ENCODE results near the gene LMCD1. TPM values are rescaled to one million over a fixed set of nuclear protein-coding genes. Genes with fewer than 3 reads are reported as not detected.

LMCD1 gene
- total and polyA plus RNA-seq, 2 donors (not counting 1 experiment from before 2014, with no cell fraction given) = 1.4 to 4.9 TPM

DNA sequence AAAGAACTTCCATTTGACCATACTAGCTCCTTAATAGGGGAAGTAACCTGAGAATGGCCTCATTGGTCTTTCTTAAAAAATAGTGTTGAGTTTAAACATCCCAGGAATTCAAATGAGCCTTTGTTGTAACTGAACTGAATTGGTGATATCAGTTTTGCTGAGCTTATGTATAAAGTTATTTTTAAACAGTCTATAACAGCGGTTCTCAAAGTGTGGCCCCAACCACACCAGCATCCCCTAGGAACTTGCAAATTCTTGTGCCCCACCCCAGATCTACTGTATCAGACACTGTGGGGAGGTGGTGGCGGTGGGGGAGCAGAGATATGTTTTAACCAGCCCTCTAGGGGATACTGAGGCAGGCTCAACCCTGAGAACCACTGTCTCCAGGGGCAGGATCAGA, 57.0 kb downstream of the LMCD1 start:
- Mint-ChIP-seq H3K27me3 (no peaks in the 10 kb centered on the region), H3K4me3 (no peak overlapping the region), H3K27ac (no peak overlapping the region), H3K9me3 (ENCODE audit: insufficient read depth) (no peaks in the 10 kb centered on the region), H3K4me1 (no peaks in the 10 kb centered on the region)
- Histone ChIP-seq H3K4me3 (ENCODE audit: control extremely low read depth in 1 of 5, extremely low read depth in 1 of 5, insufficient read depth in 1 of 5, low read depth in 2 of 5, low read length in 4 of 5) (no peak overlapping the region), H3K9me3 (ENCODE audit: control extremely low read depth in 1 of 3, control insufficient read depth in 2 of 3, insufficient read depth in 1 of 3, low read length in 2 of 3) (peaks cover 0 to 2% (median 0%) of the 10 kb centered on the region in 3 donors), H4K20me1 (ENCODE audit: control insufficient read depth, insufficient read depth, low read length, poor library complexity, severe bottlenecking) (no peaks in the 10 kb centered on the region), H3K27ac (ENCODE audit: low read length in 2 of 2) (no peak overlapping the region), H3K27me3 (replicated peaks in 1 of 4; ENCODE audit: control extremely low read depth in 1 of 4, control insufficient read depth in 3 of 4, insufficient read depth in 4 of 4, low read length in 3 of 4) (no peaks in the 10 kb centered on the region), H3K79me2 (ENCODE audit: control insufficient read depth, insufficient read depth, low read length) (no peaks in the 10 kb centered on the region), H3K4me2 (replicated peaks; ENCODE audit: low read depth, low read length, poor library complexity, severe bottlenecking) (no peak overlapping the region), H2AFZ (ENCODE audit: insufficient read depth, low read depth, low read length, poor library complexity, severe bottlenecking) (no peak overlapping the region), H3K9ac (ENCODE audit: low read length) (no peak overlapping the region), H3K4me1 (ENCODE audit: control insufficient read depth in 2 of 2, insufficient read depth in 2 of 2, low read length in 2 of 2) (no peaks in the 10 kb centered on the region), H3K36me3 (replicated peaks in 1 of 2; ENCODE audit: control extremely low read depth in 1 of 2, control insufficient read depth in 1 of 2, extremely low read depth in 1 of 2, insufficient read depth in 2 of 2, low read length in 1 of 2) (no peaks in the 10 kb centered on the region)
- 33% methylated on average over 1 of the region's 2 CpGs for WGBS (ENCODE audit: insufficient coverage)
- DNase-seq = no peak
- CTCF ChIA-PET = no interaction called here
- no peak for TF ChIP-seq EZH2 (IDR thresholded peaks at IDR 0.05; ENCODE audit: borderline replicate concordance, insufficient read depth, low read depth, low read length, poor library complexity, severe bottlenecking)
- TF ChIP-seq, protein P1, sequence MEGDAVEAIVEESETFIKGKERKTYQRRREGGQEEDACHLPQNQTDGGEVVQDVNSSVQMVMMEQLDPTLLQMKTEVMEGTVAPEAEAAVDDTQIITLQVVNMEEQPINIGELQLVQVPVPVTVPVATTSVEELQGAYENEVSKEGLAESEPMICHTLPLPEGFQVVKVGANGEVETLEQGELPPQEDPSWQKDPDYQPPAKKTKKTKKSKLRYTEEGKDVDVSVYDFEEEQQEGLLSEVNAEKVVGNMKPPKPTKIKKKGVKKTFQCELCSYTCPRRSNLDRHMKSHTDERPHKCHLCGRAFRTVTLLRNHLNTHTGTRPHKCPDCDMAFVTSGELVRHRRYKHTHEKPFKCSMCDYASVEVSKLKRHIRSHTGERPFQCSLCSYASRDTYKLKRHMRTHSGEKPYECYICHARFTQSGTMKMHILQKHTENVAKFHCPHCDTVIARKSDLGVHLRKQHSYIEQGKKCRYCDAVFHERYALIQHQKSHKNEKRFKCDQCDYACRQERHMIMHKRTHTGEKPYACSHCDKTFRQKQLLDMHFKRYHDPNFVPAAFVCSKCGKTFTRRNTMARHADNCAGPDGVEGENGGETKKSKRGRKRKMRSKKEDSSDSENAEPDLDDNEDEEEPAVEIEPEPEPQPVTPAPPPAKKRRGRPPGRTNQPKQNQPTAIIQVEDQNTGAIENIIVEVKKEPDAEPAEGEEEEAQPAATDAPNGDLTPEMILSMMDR (IDR thresholded peaks at IDR 0.05) = no peak
- POLR2A ChIA-PET = no interaction called here
- intact Hi-C loops (cut with micrococcal nuclease) = no loop called here
- no peak for ATAC-seq (ENCODE audit: low read depth)

DNA sequence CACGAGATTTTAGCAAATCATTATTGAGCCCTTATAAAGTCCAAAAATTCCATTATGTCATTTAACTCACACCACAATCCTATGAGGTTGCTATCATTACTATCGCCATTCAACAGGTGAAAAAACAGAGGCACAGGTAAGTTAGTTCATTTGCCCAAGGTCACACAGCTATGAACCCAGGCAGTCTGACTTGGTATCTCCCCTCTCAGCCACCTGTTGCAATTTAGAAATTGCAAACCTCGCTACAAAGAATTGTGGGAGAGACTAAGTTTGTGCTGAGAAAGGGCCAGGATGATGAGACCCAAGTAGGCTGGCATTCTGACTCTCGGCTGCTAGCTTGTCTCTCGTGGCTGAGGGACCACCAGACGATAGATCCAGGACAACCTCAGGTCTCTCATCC, 57.7 kb downstream of the LMCD1 start:
- H3K4me1 ChIP-seq (ENCODE audit: control insufficient read depth in 2 of 2, insufficient read depth in 2 of 2, low read length in 2 of 2) = no peaks in the 10 kb centered on the region
- no peak overlapping the region for H3K27ac Mint-ChIP-seq
- DNase-seq (no peak), ATAC-seq (ENCODE audit: low read depth) (no peak)
- H2AFZ ChIP-seq (ENCODE audit: insufficient read depth, low read depth, low read length, poor library complexity, severe bottlenecking) = no peak overlapping the region
- no peaks in the 10 kb centered on the region for H3K36me3 ChIP-seq (replicated peaks in 1 of 2; ENCODE audit: control extremely low read depth in 1 of 2, control insufficient read depth in 1 of 2, extremely low read depth in 1 of 2, insufficient read depth in 2 of 2, low read length in 1 of 2)
- H3K27me3 ChIP-seq (replicated peaks in 1 of 4; ENCODE audit: control extremely low read depth in 1 of 4, control insufficient read depth in 3 of 4, insufficient read depth in 4 of 4, low read length in 3 of 4) = no peaks in the 10 kb centered on the region
- no peaks in the 10 kb centered on the region for H3K79me2 ChIP-seq (ENCODE audit: control insufficient read depth, insufficient read depth, low read length)
- H3K9me3 ChIP-seq (ENCODE audit: control extremely low read depth in 1 of 3, control insufficient read depth in 2 of 3, insufficient read depth in 1 of 3, low read length in 2 of 3) = peaks cover 0 to 2% (median 0%) of the 10 kb centered on the region in 3 donors
- H4K20me1 ChIP-seq (ENCODE audit: control insufficient read depth, insufficient read depth, low read length, poor library complexity, severe bottlenecking) = no peaks in the 10 kb centered on the region
- no peak overlapping the region for H3K4me3 Mint-ChIP-seq
- no peaks in the 10 kb centered on the region for H3K9me3 Mint-ChIP-seq (ENCODE audit: insufficient read depth)
- WGBS (ENCODE audit: insufficient coverage) = 94% methylated on average over 6 of the region's 6 CpGs
- no peak overlapping the region for H3K4me3 ChIP-seq (ENCODE audit: control extremely low read depth in 1 of 5, extremely low read depth in 1 of 5, insufficient read depth in 1 of 5, low read depth in 2 of 5, low read length in 4 of 5)
- ChIA-PET CTCF (interaction anchor here (1.5 kb wide), 1 partner anchor 9 kb away, joined by 3 read pairs; no protein-coding TSS in a partner anchor), POLR2A (no interaction called here)
- no peaks in the 10 kb centered on the region for H3K27me3 Mint-ChIP-seq
- H3K27ac ChIP-seq (ENCODE audit: low read length in 2 of 2) = no peak overlapping the region
- H3K9ac ChIP-seq (ENCODE audit: low read length) = no peak overlapping the region
- intact Hi-C loops (cut with micrococcal nuclease) = no loop called here
- no peak overlapping the region for H3K4me2 ChIP-seq (replicated peaks; ENCODE audit: low read depth, low read length, poor library complexity, severe bottlenecking)
- no peaks in the 10 kb centered on the region for H3K4me1 Mint-ChIP-seq
- TF ChIP-seq, protein P1 (IDR thresholded peaks at IDR 0.05) = no peak
- no peak for TF ChIP-seq EZH2 (IDR thresholded peaks at IDR 0.05; ENCODE audit: borderline replicate concordance, insufficient read depth, low read depth, low read length, poor library complexity, severe bottlenecking)
